HG02642 (cell line): ENCODE measurements around the gene SPOUT1.
"Not testable (repeated sequence)": the region's sequence is repeated elsewhere in the genome, so short reads cannot be mapped to it uniquely, and the experiment has no call there.

ENCODE experiments used
- ATAC-seq: cut with Tn5 transposase; IDR thresholded peaks from one replicate; pipeline ENCODE4 v1.9.1; 2021; ENCODE audit warnings: mild to moderate bottlenecking; ENCODE audit not compliant: unreplicated experiment, poor library complexity

SPOUT1 gene

GRCh38 chr9:128829477-128830251 is at the start of gene SPOUT1:
Gene SPOUT1, minus strand, starts transcription at chr9:128829794. Its CDS starts 14 bp downstream, at chr9:128829780.
- peak; percentile 97 for ATAC-seq

GRCh38 chr9:128877852-128878251 is 48.3 kb upstream of the SPOUT1 start:
- ATAC-seq: no peak

GRCh38 chr9:128870941-128871265 is 41.3 kb upstream of the SPOUT1 start:
- not testable (repeated sequence) for ATAC-seq

GRCh38 chr9:128870128-128870940 is 40.7 kb upstream of the SPOUT1 start:
- no peak for ATAC-seq

GRCh38 chr9:128863647-128864046 is 34.1 kb upstream of the SPOUT1 start:
- peak; percentile 69 for ATAC-seq

- no peak for ATAC-seq
Measured at GRCh38 chr9:128862401-128862851, 32.8 kb upstream of the SPOUT1 start.

- no peak for ATAC-seq
Measured at GRCh38 chr9:128861501-128861900, 31.9 kb upstream of the SPOUT1 start.

GRCh38 chr9:128860937-128861336 is 31.3 kb upstream of the SPOUT1 start:
- ATAC-seq: no peak

- ATAC-seq: not testable (repeated sequence)
Measured at GRCh38 chr9:128858476-128858875, 28.9 kb upstream of the SPOUT1 start.

- ATAC-seq: not testable (repeated sequence)
Measured at GRCh38 chr9:128854454-128854853, 24.9 kb upstream of the SPOUT1 start.

GRCh38 chr9:128852646-128853045 is 23.1 kb upstream of the SPOUT1 start:
- ATAC-seq: not testable (repeated sequence)

GRCh38 chr9:128851779-128852600 is 22.4 kb upstream of the SPOUT1 start:
- ATAC-seq: not testable (repeated sequence)

GRCh38 chr9:128851024-128851423 is 21.4 kb upstream of the SPOUT1 start:
- ATAC-seq: not testable (repeated sequence)

- ATAC-seq: no peak
Measured at GRCh38 chr9:128847803-128848202, 18.2 kb upstream of the SPOUT1 start.

- ATAC-seq: no peak
Measured at GRCh38 chr9:128846680-128847030, 17.1 kb upstream of the SPOUT1 start.

- ATAC-seq: no peak
Measured at GRCh38 chr9:128845186-128845931, 15.8 kb upstream of the SPOUT1 start.

GRCh38 chr9:128843171-128843570 is 13.6 kb upstream of the SPOUT1 start:
- ATAC-seq: not testable (repeated sequence)

- no peak for ATAC-seq
Measured at GRCh38 chr9:128841694-128842492, 12.3 kb upstream of the SPOUT1 start.

GRCh38 chr9:128840524-128840923 is 10.9 kb upstream of the SPOUT1 start:
- no peak for ATAC-seq
